Stimulated activated CD4-positive, alpha-beta T cell treated with anti-CD3 and anti-CD28 coated beads, Interleukin-12 subunit alpha, Interleukin-12 subunit beta, amount 100 ng/mL, for 24 hours (primary cell): ENCODE data around the gene CUL1.

Source experiments
- DNase-seq, 2 experiments: peaks; one replicate each; pipeline ENCODE4 v3.0.0-alpha.2; 2020; ENCODE audit warnings: low read depth in 2 of 2

Gene CUL1

DNA sequence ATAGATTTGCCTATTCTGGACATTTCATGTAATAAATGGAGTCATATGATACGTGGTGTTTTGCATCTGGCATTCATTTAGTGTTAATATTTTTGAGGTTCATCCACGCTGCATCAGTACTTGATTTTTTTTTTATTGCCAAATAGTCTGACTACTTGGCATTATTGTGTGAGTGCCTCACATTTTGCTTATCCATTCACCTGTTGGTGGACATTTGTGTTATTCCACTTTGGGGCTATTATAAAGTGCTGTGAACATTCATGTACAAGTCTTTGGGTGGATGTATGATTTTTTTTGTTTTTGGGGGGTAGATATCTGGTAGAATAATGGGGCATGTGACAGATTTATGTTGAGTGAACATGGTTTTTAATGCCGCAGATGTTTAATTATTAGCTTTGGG lies 19.7 kb downstream of the CUL1 start:
- no peak for DNase-seq

DNA sequence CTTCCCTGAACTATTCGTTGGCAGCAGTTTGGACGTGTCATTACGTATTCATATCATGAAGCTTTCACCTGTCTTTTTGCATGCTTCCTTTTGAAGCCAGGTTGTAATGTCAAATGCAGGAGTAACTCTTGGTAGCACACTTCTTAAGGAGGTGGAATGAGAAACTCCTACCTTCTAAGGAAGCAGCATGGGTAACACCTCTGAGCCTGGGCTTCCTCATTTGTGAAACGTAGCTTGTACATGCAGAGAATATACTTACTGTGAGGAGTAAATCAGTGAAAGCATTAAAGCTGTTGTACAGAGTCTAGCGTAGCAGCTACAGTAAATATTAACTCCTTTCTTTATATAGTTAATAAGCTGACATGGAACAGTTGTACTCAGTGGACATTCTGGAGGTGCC lies 21.1 kb downstream of the CUL1 start:
- DNase-seq, result no peak

DNA sequence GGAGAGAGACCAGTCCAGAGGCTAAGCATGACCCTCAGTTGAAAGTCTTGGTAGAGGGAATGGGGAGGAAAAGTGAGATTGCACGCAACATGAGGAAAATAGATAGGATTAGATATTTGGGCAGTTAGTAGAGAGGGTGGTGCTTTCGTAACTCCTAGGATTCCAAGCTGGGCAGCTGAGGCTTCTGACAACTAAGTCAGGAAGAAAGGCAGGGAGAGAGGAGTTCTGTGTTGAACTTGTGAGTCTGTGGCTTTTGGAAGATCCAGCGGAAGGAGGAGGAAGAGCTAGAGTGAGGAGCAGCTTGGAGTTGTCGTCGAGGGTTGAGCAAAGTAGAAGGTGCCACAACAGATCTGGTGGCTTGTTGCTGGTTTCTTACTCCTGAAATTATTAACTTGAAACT lies 21.8 kb downstream of the CUL1 start:
- DNase-seq, result no peak

DNA sequence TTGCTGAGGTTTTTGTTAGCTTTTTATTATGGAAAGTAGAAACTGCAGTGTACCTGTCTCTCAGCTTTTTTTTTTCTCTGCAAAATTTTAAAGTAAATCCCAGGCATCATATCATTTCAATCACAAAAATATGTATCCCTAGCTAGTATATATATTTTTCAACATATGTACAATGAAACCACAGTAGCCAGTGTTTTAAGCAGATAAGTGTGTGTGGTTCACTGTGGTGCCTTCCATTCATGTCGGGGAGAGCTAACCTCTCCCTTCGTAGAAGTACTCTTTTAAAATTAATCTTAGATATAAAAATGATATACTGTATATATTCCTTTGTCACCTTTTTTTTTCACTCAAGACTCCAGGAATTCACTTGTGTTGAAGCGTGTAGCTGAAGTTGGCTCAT lies 22.7 kb downstream of the CUL1 start:
- no peak for DNase-seq

DNA sequence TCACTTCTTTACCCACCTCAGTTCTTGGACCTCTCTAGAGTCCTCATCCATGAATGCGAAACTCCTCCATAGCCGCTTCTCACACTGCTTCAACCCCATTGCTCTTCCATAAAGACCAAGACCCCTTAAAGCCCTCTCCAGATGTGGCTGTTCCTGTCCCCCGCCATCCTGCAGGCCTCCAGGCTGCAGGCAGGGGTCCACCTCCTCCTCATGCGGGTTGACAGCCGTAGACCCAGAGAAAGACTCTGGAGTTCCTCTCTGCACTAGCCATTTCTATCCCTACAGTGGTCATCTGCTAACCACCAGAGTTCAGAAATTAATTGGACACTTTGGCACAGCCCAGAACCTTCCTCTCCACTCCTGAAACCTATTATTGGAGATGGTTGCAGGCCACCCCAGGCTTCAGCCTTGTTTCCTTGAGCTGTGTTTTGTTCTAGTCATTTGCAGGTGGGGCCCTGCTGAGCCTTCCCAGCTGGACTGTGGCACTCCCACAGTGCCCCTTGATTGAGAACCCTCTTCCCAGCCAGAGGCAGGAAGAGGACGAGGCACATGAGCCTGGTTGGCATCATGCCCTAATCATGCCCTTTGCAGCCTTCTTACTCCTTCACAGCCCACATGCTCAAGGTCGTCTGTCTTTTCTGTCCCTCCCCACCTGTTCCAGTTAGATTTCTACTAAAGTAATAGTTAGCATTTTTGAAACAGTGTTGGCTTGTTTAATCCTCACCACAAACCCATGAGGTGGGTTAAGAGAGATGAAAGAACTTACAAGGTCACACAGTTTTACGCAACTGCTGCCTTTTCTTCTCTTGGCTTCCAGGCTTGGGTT lies 23.9 kb downstream of the CUL1 start:
- DNase-seq, result no peak

DNA sequence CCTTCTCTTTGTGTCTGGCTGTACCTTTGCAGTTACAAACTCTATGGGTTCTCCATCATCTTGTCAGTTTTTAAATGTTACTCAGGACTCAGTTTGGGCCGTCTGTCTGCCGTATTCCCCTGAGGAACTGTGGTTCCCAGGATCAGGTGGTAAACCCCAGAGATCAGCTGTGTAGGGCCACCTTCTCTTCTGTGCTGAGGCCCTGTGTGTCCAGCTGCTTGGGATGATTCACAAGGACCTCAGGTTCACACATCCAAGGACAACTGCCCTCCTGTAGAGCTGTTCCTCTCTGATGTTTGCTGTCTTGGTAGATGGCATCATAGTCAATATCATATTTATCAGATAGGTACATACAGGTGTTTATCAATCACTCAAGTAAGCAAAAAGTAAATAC lies 24.5 kb downstream of the CUL1 start:
- DNase-seq, result no peak

DNA sequence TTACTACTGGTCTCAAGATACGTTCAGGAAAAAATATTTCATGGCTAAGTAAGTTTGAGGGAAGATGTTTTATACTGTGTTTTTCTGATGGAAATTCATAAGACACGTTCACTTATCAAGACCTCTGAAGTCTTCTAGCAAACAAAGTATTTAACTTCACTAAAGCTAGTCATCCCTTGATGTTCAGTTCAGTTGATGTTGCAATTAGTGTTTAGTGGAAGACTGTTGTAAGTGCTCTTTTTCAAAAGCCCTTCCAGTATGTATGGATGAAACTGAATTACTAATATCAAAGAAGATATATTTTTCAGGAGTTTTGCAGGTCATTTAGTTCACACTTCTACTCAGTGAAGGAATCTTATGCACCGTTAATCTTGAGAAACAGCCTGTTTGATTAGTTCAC lies 25.1 kb downstream of the CUL1 start:
- DNase-seq, result no peak

DNA sequence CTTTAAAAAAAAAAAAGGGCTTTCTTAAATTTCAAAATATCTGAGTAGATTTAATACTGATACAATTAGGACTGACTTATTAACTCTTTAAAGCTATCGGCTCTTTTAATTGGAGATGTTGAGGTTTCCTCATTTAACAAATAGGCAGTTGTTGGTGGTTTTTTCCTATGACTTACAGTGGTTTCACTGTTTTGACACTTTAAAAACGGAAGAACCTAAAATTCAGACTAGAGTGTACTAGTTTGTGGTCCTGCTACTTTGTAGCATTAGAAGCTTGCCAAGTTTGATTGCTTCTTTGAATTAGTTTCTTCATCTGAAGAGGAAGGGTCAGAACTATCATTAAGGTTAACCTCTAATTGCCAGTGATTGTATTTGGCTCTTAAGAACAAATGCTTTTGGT lies 27.7 kb downstream of the CUL1 start:
- no peak for DNase-seq

DNA sequence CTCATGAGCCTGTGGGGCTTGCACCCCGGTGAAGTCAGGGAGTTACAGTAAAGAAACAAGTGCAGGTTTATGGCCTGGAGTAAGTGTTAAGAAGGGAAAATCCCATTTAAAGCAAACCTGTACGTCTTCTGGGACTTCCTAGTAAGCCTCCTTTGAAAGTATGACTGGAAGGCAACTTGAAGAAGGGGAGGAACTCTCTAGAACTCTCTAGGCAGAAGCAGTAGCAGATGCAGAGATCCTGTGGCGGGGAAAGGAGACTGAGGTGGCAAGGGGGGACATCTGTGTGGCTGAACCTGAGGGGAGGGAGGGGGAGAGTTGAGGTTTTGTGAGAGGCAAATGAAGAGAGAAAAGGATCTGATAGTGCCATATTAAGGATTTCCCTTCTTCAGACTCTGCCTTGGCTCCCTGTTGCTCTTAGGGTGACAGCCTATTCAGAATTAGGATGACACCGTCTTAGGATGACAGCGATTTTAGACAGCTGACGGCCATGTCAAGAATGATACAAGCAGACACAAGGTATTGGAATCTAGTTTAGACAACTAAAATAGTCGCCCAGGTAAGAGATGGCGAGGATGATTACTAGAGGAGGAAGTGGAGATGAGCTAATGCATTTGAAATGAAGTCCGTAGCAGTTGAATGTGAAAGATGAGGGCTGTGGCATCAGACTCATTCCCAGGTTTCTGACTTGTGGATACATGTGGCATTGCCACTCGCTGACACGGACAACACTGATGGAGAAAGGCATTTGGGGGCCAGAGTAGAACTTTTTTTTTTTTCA lies 29.0 kb downstream of the CUL1 start:
- DNase-seq, result no peak

DNA sequence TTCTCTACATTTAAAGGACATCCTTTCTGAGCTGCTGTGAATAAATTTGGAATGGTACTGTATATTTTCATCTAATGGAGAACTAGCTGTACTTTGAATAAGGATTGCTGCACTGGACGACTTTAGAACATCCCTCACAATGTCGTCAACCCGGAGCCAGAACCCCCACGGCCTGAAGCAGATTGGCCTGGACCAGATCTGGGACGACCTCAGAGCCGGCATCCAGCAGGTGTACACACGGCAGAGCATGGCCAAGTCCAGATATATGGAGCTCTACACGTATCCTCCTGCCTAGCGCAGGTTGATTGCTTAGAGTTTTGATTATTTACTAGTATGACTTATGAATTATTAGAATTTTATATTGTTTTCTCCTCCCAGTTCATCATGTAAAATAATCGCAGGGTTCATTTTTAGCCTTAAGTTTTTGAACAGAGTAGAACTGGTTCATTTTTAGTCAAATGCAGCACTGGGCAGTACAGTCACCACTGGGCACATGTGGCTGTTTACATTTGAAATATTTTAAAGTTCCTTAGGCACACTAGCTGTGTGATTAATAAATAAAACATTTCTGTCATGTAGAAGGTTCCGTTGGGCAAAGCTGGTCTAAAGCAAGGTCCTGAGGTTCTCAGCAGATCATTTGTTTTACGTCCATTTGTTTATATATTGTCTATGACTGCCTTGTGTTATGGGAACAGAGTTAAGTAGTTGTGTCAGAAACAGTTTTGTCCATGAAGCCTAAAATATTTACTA lies 31.5 kb downstream of the CUL1 start:
- DNase-seq, result no peak

DNA sequence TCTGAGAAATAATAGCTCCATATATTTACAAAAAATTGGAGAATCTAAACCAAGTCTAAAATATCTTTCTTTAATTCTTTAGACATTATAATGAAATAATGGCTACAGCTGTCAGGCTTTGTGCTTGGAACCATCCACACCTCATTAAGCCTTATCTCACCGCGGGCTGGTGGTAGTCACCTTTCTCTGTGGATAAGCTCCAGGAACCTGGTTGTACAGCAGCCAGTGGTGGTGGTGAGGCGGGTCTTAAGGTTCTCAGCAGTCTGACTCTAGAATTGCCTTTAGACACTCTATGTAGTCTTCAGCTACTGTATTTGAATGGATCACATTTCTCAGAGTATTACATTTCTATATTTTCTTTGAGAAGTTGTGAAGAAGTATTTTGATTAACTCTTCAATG lies 34.2 kb downstream of the CUL1 start:
- DNase-seq, result no peak

DNA sequence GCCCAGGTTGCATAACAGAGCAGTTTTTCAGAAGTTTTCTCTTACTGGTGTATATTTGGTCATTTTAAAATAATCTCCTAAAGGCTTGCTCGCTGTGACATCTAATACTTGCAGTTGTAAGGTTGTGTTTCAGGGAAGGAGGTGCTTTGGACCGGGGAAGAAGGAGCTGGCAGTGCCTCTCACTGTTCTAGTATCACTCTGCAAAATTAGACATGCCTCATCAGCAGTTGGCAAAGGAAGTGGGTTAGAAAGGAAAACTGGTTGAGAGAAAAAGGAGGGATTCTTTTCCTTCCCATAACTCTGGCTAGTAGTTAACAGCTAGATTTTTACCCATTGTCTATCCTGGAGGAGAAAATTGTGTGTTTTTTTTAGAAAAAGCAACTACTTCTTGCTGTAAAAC lies 34.8 kb downstream of the CUL1 start:
- no peak for DNase-seq

DNA sequence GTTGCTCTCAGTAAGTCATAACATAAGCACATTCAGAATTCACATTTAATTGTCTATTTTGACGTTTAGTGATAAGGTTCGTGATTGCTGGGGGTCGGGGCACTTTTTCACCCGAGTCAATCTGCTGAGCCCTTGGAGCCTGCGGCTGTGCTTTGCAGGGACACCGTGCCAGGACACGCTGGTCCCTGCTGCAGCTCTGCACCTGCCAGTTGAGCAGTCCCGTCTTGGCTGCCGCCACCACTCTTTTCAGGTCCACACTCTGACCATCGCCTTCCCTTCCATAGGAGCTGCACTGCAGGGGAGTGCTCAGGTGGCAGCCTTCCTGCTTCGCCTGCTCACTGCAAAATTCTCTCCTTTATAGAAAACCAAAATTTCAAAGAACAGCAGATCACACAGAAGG lies 36.4 kb downstream of the CUL1 start:
- no peak for DNase-seq

DNA sequence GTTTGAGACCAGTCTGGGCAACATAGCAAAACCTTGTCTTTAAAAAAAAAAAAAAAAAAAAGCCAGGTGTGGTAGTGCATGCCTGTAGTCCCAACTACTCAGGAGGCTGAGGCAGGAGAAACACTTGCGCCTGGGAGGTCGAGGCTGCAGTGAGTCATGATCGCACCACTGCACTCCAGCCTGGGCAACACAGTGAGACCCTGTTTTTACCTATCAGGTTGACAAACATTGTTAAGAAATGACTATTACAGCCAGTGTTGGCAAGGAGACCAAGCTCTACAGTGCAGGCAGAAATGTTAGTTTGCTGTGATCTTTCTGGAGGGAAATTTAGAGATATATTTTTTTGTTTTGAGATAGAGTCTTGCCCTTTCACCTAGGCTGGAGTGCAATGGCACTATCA lies 37.3 kb downstream of the CUL1 start:
- DNase-seq, result no peak

DNA sequence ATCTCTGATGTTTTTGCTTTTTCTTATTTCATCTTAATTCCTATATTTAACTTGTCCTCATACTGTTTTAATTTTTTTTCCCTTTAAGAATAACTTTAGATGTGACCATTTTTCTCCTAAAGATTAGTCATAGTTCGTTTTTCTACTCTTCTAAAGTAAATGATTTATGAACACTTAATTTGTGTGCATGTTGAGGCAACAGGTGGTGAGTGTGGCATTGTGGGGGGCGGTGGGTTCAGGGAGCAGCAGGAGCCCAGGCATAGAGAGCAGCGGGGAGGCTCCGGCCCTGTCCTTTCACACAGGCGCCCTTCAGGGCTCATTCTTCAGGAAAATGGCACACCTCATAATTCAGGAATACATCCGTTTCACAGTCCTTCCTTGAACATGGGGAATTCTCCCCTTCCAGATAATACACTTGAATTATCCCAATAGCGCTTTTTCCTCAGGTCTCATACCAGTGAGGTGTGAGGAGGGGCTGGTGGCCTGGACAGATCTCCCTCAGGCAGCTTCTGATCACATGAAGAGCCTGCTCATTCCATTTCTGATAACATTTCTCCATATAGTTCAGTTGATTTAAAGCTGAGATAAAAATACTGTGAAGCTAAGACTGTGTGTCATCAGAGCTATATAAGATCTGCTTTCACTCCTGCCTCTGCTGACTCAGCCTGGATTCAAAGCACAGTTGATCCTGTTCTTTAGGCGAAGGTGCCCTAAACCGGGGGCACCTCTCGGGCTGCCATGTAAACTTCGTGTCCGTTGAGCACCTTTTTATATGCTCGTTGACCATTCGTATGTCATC lies 40.2 kb downstream of the CUL1 start:
- DNase-seq, result no peak

DNA sequence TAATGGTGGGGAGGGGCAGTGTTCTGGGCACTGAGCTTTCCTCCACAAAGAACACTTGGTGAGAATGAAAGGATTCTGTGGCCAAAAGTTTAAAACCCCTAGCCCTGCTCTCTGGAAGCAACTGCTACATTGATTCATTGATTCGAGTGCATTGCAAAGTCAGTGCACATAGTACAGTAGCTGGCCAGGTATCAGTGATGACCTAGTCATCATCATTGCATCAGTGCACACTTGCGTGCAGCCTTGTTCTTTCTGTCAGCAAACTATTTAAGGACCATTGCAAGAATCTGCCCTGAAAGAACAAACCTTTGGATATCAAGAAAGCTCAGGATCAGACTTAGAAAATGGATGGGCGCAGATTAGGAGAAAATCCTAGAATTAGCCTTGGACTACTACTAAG lies 47.4 kb downstream of the CUL1 start:
- DNase-seq, result no peak

DNA sequence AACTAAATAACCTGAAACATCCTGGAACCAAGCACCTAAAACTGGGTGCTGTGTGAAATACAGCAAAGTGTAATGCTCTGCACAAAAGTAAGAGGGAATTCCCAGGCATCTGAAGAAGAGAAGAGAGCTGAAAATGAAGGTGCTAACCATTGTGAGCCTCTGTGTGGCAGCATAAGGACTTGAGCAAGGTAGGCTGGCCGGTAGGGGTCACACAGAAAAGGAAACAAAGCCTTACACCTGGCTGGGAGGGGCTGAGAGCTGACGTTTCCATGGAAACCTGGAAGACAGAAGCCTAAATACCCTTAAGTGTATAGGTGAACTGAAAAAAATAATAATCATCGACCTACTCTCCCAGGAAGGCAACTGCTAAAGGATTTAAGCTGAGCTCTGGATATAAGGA lies 48.6 kb downstream of the CUL1 start:
- no peak for DNase-seq

DNA sequence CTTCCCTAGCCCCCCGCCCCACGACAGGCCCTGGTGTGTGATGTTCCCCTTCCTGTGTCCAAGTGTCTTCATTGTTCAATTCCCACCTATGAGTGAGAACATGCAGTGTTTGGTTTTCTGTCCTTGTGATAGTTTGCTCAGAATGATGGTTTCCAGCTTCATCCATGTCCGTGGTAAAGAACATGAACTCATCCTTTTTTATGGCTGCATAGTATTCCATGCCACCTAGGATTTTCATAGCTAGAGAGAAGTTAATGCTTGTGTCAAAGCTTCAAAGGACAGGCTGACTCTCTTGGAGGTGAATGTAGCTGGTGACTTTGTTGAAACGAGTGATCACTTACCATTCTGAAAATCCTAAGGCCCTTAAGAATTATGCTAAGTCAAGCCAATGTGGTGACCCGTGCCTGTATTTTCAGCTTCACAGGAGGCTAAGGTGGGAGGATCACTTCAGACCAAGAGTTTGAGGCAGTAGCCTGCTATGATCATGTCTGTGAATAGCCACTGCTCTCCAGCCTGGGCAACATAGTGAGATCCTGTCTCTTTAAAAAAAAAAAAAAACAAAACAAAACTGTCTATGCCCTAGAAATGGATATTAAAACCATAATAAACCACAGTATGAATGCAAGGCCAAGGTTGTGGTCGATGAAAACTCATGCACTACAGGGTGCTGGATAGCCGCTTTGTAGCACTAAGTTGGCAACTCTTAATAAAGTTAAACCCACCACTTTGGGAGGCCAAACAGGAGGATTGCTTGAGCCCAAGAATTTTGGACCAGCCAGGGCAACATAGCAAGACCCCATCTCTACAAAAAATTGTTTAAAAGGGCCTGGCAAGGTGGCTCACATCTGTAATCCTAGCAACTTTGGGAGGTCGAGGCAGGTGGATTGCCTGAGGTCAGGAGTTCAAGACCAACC lies 52.0 kb downstream of the CUL1 start:
- DNase-seq, result no peak

DNA sequence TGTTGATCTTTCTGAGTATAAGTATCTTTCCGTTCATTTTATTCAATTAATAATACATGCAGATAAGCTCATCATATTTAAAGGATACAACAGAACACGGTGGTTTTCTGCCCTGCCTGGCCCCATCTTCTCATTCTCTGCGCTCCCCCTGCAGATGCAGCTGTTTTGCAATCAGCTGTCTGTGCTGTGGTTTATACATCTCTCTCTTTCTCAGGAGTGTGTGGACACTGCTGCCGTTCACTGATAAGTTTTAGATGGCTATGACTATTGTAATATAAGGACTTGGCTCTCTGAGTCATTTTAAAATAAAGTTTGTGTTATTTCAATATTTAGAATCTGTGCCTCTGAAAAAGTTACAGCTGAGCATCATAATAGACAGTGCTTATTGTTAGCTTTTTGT lies 54.5 kb downstream of the CUL1 start:
- no peak for DNase-seq

DNA sequence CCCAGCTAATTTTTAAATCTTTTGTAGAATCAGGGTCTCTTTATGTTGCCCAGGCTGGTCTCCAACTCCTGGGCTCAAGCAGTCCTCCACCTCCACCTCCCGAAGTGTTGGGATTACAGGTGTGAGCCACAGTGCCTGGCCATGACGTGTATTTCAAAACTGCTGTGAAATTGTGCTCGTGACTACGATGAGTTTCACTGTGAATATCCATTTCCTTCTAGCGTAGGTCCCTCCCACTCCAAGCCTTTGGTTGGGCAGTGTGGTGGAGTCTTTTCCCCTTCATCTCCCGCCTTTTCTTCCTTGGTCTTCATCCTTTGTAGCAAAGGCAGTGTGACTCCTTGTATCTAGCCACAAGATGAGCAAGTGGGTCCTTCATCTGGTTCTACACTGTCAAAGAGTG lies 56.2 kb downstream of the CUL1 start:
- DNase-seq, result no peak
